Middle frontal gyrus (tissue), 1 donor: ENCODE measurements around the gene FRMD8.
"Not testable (repeated sequence)": the region's sequence is repeated elsewhere in the genome, so short reads cannot be mapped to it uniquely, and the experiment has no call there.

Experiments
- DNase-seq: peaks from one replicate; pipeline ENCODE4 v3.0.0-alpha.2; 2015; ENCODE audit warnings: low spot score; ENCODE audit errors: extremely low spot score

Gene FRMD8

GRCh38 chr11:65434667-65435410 is 48.4 kb downstream of the FRMD8 start:
- DNase-seq: no peak

GRCh38 chr11:65435411-65435931 is 49.0 kb downstream of the FRMD8 start:
- DNase-seq: no peak

- no peak for DNase-seq
Measured at GRCh38 chr11:65435981-65436411, 49.6 kb downstream of the FRMD8 start.

GRCh38 chr11:65436412-65437032 is 50.1 kb downstream of the FRMD8 start:
- no peak for DNase-seq

- DNase-seq: no peak
Measured at GRCh38 chr11:65437436-65438227, 51.2 kb downstream of the FRMD8 start.

- no peak for DNase-seq
Measured at GRCh38 chr11:65438257-65439151, 52.1 kb downstream of the FRMD8 start.

- DNase-seq: no peak
Measured at GRCh38 chr11:65439331-65440181, 53.1 kb downstream of the FRMD8 start.

- DNase-seq: no peak
Measured at GRCh38 chr11:65440831-65441499, 54.5 kb downstream of the FRMD8 start.

- no peak for DNase-seq
Measured at GRCh38 chr11:65442842-65443331, 56.5 kb downstream of the FRMD8 start.

- no peak for DNase-seq
Measured at GRCh38 chr11:65444314-65445051, 58.0 kb downstream of the FRMD8 start.

- no peak for DNase-seq
Measured at GRCh38 chr11:65445101-65445603, 58.7 kb downstream of the FRMD8 start.

- DNase-seq: no peak
Measured at GRCh38 chr11:65445604-65446445, 59.4 kb downstream of the FRMD8 start.

GRCh38 chr11:65446446-65447277 is 60.2 kb downstream of the FRMD8 start:
- DNase-seq: no peak

- DNase-seq: no peak
Measured at GRCh38 chr11:65448074-65448417, 61.6 kb downstream of the FRMD8 start.

- DNase-seq: no peak
Measured at GRCh38 chr11:65448418-65449105, 62.1 kb downstream of the FRMD8 start.

GRCh38 chr11:65451301-65451700 is 64.9 kb downstream of the FRMD8 start:
- DNase-seq: not testable (repeated sequence)
